Measurements from ENCODE around the gene TMEM267.
"Not testable (repeated sequence)": the region's sequence is repeated elsewhere in the genome, so short reads cannot be mapped to it uniquely, and the experiment has no call there.

TMEM267 gene, protein sequence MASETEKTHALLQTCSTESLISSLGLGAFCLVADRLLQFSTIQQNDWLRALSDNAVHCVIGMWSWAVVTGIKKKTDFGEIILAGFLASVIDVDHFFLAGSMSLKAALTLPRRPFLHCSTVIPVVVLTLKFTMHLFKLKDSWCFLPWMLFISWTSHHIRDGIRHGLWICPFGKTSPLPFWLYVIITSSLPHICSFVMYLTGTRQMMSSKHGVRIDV
- 2.0 to 14.4 (median 9.2) reads per million in 18 experiments for total RNA-seq

- peak; percentile 92 to 96 for DNase-seq
Observed at GRCh38 chr5:43483298-43484105, at the start of gene TMEM267. Gene TMEM267, minus strand, starts transcription at chr5:43483865. Its CDS starts 29,896 bp downstream, at chr5:43453969.

- DNase-seq, result no peak
Observed at GRCh38 chr5:43530648-43531047, 47.0 kb upstream of the TMEM267 start.

DNA sequence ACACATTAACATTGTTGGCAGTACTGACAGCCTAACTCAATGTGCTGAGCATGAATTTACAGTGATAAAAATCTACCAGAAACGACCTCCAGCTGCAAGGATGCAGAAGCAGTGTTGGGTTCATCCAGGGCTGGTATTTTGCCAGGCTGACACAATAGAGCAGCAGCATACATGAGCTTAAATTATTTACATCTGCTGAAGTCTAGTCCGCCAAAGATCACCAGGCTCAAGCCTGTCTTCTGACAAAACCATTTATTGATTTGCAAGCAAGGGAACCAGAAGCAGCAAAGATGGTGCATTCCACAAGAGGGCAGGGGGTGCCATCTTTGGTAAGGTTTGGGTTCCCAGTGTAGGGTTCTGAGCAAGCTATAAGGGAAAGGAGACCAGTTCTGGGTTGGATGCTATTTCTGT is 40.0 kb upstream of the TMEM267 start:
- DNase-seq, result no peak

DNA sequence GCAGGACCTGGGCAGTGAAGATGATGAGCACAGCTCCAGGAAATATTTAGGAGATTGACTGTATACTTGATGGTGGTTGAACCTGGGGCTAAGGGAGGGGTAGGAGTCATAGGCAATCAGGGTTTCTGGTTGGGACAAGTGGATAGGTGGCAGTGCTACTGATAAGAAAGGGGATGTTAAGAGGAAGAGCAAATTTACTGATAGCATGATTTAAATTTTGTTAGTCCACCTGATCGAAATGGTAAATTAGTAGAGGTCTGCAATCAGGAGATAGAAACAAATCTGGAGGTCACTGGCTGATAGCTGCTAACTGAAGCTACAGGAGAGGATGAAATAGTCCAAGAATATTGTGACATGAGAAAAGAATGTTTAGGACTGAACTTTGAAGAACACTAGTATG is 37.0 kb upstream of the TMEM267 start:
- DNase-seq, result no peak

GRCh38 chr5:43515678-43516048 is 32.0 kb upstream of the TMEM267 start:
- DNase-seq, result no peak

DNA sequence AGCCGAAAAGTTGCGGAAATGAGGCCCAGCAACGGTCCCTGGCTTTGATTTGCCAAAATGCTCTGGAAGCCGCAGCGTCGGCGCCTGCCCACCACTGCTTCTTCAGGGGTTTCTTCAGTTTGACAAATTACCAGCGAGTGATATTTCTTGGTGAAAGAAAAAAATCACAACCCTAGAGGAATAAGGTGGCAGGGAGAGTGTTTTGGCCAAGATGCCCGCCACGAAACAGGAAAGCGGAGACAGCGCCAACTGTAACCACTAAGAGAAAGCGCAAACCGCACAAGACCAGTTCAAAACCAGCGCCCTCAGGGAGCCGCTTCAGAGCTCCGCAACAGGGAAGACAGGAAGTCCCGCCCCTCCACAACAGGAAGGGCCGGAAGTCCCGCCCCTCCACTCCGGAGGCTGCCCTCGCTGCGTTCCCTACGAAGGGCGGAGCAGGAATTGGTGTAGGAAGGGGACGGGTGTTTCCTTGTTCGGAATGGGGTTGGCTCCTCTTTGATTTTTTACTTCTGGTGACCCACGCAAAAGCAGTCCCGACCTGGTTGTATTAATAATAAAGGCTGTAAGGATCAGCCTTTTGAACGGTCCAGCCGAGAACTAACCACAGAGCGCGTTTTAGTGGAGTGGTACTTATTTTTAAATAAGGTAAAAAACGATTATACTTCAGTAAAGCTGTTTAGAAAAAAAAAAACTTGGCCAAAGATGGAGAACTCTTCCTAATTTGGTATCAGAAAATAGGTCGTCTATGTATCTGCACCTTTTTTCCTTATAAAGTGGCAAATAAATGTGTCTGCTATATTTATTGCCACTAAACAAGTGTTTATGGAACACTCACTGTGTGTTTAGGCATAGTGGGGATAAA is 31.4 kb upstream of the TMEM267 start, which contains the start of gene C5orf34:
Gene C5orf34, minus strand, starts transcription at position 333 of the 862 bp plus-strand sequence. CDS start 5,809 bp downstream, outside the sequence.
- peak; percentile 98 to 99 for DNase-seq

DNA sequence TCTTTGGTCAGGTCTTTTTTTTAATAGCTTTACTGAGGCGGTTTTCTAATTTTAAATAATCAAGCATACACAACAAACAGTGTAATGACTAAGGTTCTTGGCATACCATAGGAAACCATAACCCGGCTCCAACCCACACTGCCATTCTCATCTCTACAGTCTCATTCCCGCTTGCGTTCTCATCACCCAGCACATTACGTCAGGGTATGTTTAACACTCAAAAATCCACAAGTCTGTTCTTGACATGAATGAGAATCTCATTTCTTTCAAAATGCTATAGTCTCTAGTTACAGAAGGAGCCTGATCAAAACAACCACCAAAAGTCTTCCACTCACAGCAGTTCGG is 30.8 kb upstream of the TMEM267 start:
- no peak for DNase-seq

GRCh38 chr5:43514025-43514424 is 30.4 kb upstream of the TMEM267 start:
- no peak for DNase-seq

DNA sequence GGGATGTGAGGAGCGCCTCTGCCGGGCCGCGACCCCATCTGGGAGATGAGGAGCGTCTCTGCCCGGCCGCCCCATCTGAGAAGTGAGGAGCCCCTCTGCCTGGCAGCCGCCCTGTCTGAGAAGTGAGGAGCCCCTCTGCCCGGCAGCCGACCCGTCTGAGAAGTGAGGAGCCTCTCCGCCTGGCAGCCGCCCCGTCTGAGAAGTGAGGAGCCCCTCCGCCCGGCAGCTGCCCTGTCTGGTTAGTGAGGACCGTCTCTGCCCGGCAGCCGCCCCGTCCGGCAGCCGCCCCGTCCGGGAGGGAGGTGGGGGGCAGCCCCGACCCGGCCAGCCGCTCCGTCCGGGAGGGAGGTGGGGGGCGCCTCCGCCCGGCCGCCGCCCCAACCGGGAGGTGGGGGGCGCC is 27.4 kb upstream of the TMEM267 start:
- not testable (repeated sequence) for DNase-seq

DNA sequence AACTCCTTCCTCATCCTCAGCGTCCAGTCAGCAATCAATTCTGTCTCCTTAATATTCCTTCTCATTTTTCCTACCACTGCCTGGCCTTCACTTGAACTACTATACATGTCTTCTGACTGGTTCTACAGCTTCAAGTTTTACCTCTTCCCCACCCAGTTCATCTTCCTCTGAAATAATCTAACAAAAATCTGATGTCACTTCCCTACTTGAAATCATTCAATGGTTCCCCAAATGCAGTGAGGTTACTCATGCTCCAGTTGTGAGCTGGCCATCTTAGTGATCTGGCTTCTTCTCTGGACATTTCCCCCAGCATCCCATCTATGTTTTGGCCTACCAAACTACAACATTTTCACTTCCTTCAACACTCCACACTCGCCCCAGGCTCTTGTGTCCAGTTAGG is 14.9 kb upstream of the TMEM267 start:
- peak; percentile 54 to 70 for DNase-seq

DNA sequence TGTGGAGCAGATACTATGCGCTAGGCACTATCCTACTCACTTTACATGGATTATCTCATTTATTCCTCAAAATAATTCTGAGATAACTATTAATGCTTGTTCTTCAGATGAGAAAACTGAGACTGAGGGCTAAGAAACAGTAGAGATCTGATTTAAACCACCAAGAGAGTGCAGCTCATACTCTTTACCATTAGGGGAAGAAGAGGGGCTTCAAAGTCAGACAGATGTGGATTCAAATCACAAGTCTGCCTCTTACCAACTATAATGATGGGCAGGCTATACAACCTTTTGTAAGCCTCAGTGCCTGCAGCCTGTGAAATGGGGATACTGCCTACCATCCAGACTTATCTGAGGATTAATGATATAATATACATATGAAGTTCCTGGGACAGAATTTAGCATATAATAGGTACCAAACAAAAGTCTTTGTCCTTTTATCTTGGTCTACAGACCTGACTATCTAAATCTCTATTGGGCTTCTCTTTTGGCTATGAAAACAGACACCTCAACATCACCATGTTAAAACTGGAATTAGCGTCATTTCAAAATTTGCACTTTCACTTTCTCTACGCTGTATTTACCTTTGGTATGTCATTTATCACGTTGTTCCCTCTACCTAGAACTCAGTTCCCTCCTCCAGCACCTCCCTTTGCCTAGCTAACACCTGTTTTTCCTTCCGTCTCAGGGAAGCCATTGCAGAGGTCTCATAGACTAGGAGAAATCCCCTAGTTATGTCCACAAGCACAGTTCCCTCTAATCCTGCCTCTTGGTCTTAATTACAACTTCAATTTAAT is 13.8 kb upstream of the TMEM267 start:
- no peak for DNase-seq

- DNase-seq, result peak in 1 of 2 donors; percentile 26
Observed at GRCh38 chr5:43491326-43491725, 7.7 kb upstream of the TMEM267 start.

GRCh38 chr5:43486353-43486752 is 2.7 kb upstream of the TMEM267 start:
- no peak for DNase-seq

GRCh38 chr5:43485406-43485805 is 1.7 kb upstream of the TMEM267 start:
- DNase-seq, result peak in 1 of 2 donors; percentile 17

GRCh38 chr5:43484106-43484849 is 613 bp upstream of the TMEM267 start:
- DNase-seq, result peak; percentile 86 to 88

- DNase-seq, result no peak
Observed at GRCh38 chr5:43482490-43483297, 971 bp downstream of the TMEM267 start.

GRCh38 chr5:43469671-43470391 is 13.8 kb downstream of the TMEM267 start:
- no peak for DNase-seq

- DNase-seq, result no peak
Observed at GRCh38 chr5:43467100-43467499, 16.6 kb downstream of the TMEM267 start.

DNA sequence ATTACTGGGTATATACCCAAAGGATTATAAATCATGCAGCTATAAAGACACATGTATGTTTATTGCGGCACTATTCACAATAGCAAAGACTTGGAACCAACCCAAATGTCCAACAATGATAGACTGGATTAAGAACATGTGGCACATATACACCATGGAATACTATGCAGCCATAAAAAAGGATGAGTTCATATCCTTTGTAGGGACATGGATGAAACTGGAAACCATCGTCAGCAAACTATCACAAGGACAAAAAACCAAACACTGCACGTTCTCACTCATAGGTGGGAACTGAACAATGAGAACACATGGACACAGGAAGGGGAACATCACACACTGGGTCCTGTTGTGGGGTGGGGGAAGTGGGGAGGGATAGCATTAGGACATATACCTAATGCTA is 18.2 kb downstream of the TMEM267 start:
- DNase-seq, result not testable (repeated sequence)

DNA sequence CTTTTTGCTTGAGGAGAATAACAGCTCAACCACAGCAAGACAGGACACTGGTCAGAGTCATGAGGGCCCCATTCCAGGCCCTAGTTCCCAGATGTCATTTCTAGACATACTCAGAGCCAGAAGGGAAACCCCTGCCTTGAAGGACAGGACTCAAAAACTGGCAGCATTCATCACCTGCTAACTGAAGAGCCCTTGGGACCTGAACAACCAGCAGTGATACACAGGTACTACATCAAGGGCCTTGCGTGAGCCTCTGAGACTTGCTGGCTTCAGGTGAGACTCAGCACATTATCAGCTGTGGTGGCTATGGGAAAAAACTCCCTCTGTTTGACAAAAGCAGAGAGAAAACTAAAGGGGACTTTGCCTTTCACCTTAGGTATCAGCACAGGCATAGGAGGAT is 22.6 kb downstream of the TMEM267 start:
- no peak for DNase-seq

Data from inflammatory macrophage (primary cell).